22Rv1 (cell line): Measurements from ENCODE around the gene TM9SF2.
"Not testable (repeated sequence)": the region's sequence is repeated elsewhere in the genome, so short reads cannot be mapped to it uniquely, and the experiment has no call there.

ENCODE experiments used
- H3K27ac ChIP-seq: fragments of 450-650 bp; 2 replicates; pipeline ENCODE4 v1.5.1; 2017
- ZFX ChIP-seq: fragments of 450-650 bp; IDR thresholded peaks from 2 replicates; pipeline ENCODE4 v1.6.1; 2017; ENCODE audit warnings: antibody characterized with exemption, borderline replicate concordance
- TF ChIP-seq, protein P1 (sequence below): fragments of 450-650 bp; IDR thresholded peaks from 2 replicates; pipeline ENCODE4 v1.5.1; 2017; ENCODE audit warnings: mild to moderate bottlenecking

The TM9SF2 gene

DNA sequence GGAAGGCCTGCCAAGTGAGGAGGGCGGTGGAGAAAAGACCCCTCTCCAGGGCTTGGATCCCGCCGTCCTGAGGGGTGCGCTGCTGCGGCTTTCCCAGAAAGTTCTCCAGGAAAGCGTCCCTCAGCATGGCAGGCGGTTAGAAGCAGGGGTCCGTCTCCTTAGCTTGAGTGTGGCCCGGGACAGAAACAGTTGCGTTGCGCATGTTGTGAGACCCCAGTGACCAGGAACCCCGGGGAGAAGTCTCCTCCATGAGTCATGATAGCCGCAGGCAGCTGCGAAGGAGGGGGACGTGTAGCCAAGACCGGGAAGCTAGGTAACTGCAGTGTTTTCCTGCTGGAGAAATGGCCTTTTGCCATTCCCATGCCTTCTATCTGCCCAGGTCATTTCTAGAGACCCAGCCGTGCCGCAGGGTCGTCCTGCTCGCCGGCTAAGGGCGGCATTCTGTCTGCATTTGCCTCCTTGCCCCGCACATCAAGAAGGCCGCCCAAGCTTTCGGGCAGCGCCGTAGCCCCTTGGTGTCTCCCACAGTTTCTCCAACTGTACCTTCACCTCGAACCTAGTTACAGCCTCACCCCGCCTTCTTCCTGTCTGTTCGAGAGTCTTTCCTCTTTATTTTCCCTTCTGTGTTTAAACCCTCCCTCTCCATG lies 64.3 kb downstream of the TM9SF2 start:
- H3K27ac ChIP-seq: no peak overlapping the region
- no peak for TF ChIP-seq ZFX
- TF ChIP-seq, protein P1, sequence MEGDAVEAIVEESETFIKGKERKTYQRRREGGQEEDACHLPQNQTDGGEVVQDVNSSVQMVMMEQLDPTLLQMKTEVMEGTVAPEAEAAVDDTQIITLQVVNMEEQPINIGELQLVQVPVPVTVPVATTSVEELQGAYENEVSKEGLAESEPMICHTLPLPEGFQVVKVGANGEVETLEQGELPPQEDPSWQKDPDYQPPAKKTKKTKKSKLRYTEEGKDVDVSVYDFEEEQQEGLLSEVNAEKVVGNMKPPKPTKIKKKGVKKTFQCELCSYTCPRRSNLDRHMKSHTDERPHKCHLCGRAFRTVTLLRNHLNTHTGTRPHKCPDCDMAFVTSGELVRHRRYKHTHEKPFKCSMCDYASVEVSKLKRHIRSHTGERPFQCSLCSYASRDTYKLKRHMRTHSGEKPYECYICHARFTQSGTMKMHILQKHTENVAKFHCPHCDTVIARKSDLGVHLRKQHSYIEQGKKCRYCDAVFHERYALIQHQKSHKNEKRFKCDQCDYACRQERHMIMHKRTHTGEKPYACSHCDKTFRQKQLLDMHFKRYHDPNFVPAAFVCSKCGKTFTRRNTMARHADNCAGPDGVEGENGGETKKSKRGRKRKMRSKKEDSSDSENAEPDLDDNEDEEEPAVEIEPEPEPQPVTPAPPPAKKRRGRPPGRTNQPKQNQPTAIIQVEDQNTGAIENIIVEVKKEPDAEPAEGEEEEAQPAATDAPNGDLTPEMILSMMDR: no peak

DNA sequence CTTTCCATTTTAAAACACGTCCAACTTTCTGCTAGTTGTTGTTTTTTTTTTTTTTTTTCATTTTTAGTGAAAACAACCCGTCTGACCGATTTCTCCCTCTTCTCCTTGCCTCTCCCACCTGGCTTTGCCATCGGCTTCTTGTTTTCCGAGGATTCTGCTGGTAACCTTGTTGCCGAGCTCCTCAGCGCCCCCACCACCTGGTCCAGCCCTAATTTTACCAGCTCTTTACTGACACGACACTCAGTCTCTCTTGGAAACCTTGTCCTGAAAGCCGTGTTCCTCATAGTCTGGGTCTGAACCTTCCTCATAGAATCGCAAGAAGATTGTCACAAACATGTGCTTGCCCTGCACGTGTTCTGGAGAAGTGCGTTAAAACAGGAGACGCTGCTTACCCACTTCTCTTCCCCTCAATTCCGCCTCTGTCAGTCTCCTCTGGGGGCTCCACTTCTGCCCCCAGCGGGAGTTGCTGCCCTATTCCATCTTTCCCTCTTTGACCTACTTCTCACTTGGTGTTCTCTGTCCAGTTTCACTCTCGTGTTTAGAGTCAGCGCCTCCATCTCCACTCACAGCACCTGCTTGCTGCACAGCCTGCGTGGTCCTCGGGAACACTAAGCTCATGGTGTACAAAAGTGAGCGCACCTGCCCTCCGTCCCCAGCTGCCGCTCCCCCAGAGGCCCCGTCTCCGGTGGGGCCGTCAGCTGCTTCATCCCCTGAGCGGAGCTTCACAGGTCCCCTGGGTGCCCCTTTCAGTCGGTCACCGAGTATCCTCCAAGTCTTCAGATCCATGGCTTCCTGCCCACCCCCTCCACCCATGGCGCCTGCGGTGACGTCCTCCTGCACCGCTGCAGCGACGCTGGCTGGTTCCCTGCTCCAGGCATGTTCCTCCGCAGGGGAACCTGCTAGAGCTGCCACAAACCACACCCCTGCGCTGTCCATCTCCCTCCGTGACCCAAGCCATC lies 65.1 kb downstream of the TM9SF2 start:
- TF ChIP-seq, protein P1: no peak
- no peak for TF ChIP-seq ZFX
- no peak overlapping the region for H3K27ac ChIP-seq

DNA sequence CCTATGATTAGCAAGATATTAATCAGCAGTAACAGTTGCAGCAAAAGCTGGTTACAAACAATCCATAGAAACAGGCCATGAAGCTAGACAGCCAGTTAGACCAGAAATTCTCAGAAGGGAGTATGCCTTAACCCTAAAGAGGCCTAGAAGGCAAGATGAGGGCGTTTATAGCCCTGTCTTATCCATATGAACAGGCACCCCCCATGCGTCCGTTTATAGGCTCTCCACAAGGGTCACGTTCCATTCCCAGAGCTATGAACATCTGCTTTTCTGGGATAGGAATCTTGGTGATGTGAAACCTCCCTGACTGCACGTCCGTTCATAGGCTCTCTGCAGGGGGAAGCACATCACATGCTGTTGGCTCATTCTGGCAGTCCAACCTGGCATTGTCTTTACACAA lies 67.6 kb downstream of the TM9SF2 start:
- H3K27ac ChIP-seq: not testable (repeated sequence)

DNA sequence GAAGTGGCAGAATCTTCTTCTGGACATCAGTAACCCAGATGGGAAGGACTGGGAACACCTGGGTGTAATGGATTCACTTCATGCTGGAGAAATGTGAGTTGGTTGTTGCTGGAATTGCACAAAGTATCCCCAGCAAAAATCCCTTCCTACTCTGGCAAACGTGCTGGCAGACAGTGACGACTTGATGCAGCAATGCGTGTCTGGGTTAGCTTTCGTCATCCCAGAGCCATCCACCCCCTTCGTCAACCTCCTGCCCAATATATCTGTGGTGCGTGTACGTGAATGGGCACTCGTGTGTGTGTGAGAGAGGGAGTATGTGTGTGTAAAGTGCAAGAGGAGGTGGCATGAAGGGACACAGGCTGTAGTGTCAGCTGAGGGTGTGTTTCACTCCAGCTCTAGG lies 70.9 kb downstream of the TM9SF2 start:
- no peak for TF ChIP-seq ZFX
- TF ChIP-seq, protein P1: no peak
- no peak overlapping the region for H3K27ac ChIP-seq

DNA sequence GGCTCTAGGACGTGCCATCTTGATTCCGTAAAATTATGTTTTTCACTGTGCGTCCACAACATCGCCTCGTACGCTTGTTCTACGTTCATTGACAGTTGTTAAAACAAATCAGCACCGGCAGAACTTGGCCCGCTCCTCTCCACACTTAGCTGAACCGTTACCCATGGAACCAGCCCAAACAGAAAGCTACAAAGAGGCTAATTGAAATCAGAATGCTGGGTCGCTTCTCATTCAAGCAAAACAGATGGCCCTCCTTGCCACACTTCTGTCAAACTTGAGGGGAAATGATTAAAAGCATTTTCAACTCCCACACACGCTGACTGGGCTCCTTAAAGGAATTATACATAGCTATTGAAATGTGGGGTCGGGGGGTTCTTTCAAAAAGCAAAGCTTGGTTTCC lies 71.6 kb downstream of the TM9SF2 start:
- TF ChIP-seq ZFX: no peak
- TF ChIP-seq, protein P1: no peak
- no peak overlapping the region for H3K27ac ChIP-seq

DNA sequence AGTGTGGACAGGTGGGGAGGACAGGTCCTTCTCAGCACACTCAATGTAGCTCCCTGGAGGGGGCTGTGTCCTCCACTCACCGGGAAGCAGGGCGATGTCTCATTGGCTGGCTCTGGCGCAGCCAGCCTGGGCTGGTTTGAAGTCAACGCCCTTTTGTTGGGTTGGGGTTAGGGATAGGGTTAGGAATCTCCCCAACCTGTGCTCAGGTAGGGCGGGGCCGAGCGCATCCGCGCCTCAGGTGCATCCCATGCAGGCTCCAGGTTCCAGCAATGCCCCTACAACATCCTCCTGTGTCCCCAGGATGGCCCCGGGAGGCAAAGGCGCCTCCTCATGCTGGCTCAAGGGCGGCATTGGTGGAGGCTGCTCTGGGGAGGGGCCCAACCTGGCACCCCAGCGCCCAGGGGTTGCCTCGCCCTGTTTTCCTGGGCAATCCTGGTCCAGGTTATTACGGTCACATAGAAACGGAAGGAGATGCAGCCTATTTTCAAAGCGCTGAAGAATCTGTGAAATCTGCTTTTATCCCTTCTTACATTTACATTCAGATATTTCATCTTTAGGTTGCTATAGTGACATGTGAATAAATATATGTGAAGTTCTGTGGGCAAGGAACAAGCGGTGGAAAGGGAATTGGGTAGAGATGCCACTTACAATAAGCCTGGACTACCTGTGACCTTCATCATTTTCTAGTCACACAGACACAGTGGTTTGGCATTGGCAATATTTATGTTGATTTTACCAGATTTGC lies 74.3 kb downstream of the TM9SF2 start:
- TF ChIP-seq ZFX: no peak
- no peak overlapping the region for H3K27ac ChIP-seq

DNA sequence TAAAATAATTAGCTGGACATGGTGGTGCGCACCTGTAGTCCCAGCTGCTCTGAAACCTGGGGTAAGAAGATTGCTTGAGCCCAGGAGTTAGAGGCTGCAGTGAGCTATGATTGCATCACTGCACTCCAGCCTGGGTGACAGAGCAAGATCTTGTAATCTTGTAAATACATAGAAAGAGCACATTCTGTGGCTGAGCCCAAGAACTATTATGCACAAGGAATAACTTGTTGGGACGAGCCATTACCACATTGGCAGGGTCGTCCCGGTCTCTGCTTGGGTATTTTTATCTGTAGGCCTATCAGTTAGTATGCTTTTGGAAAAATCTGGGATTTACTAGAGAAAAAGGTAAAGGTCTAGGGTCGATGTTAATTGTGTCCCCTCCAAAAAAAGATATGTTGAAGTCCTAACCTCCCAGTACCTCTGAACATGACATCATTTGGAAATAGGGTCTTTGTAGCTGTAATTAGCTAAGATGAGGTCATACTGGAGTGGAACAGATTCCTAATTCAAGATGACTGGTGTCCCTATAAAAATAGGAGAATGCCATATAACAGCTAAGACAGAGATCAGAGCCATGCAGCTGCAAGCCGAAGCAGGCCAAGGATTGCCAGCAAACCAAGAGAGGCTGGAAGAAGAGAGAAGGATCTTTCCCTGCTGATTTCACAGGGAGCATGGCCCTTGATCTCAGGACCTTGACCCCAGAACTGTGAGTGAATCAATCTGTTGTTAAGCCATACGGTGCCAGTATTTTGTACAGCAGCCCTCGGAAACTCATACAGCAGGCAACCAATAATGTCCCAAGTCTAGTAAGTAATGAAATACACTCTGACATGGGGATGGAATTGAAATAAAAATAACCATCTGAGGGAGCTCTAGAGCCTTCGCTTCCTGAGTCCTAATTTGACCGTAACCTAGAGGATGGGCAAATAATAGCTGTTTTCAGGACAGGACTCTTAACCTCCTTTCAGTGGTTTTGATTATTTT lies 77.0 kb downstream of the TM9SF2 start:
- TF ChIP-seq ZFX: no peak
- TF ChIP-seq, protein P1: peak; percentile 32; the same call in 1 of the 2 replicates
- H3K27ac ChIP-seq: no peak overlapping the region
